K562 (cell line): ENCODE results near the gene SMG1.
"Not testable (repeated sequence)": the region's sequence is repeated elsewhere in the genome, so short reads cannot be mapped to it uniquely, and the experiment has no call there.

Experiments used
- ATF7 ChIP-seq: fragments of 450-650 bp; IDR thresholded peaks from 2 replicates; pipeline ENCODE4 v1.7.1; 2014; ENCODE audit warnings: mild to moderate bottlenecking, moderate library complexity
- BACH1 ChIP-seq: fragments of 200-800 bp; sonication (Bioruptor generic); IDR thresholded peaks from 2 replicates; pipeline ENCODE4 v1.6.1; 2016; ENCODE audit warnings: missing genetic modification characterization, missing compliant biosample characterization
- BRD9 ChIP-seq: fragments of 450-650 bp; IDR thresholded peaks from 2 replicates; pipeline ENCODE4 v1.6.1; 2018; ENCODE audit warnings: low read depth; ENCODE audit not compliant: partially characterized antibody
- CBX8 ChIP-seq: fragments of 200-600 bp; sonication (generic); IDR thresholded peaks from 2 replicates; pipeline ENCODE4 v1.6.1; 2012; ENCODE audit warnings: borderline replicate concordance, mixed run types, low read depth, mild to moderate bottlenecking, moderate library complexity, mixed read lengths, low read length, control low read depth, inconsistent platforms; ENCODE audit not compliant: poor library complexity, severe bottlenecking; ENCODE audit errors: extremely low read depth
- CTCF ChIP-seq, 3 experiments: IDR thresholded peaks in 2 of 3; conservative IDR thresholded peaks in 1 of 3; 2 replicates each; pipeline ENCODE4 v1.5.1; 2011 to 2012; ENCODE audit warnings: low read length in 3 of 3, mild to moderate bottlenecking in 3 of 3, control low read depth in 2 of 3, improper control_type of control experiment in 1 of 3, inconsistent platforms in 1 of 3, low read depth in 1 of 3, mixed read lengths in 1 of 3, moderate library complexity in 1 of 3; ENCODE audit not compliant: insufficient read depth in 2 of 3
- FOXO4 ChIP-seq: fragments of 450-650 bp; formaldehyde crosslinking; IDR thresholded peaks from 2 replicates; pipeline ENCODE4 v1.4.0; 2020; ENCODE audit warnings: mild to moderate bottlenecking, moderate library complexity
- GABPA ChIP-seq: fragments of 200-800 bp; sonication (Bioruptor generic); conservative IDR thresholded peaks from 2 replicates; pipeline ENCODE4 v1.6.1; 2016; ENCODE audit warnings: low read depth, missing genetic modification characterization, missing compliant biosample characterization
- HBP1 ChIP-seq: fragments of 450-650 bp; formaldehyde crosslinking; IDR thresholded peaks from 2 replicates; pipeline ENCODE4 v1.4.0; 2022; ENCODE audit warnings: missing genetic modification characterization
- POLR2AphosphoS5 ChIP-seq: IDR thresholded peaks from 2 replicates; pipeline ENCODE4 v1.6.1; 2011; ENCODE audit warnings: mild to moderate bottlenecking, low read depth, low read length, moderate library complexity; ENCODE audit not compliant: control insufficient read depth, insufficient read depth
- TBP ChIP-seq: optimal IDR thresholded peaks from 2 replicates; pipeline ENCODE3; 2011; ENCODE audit warnings: low read depth, low read length, improper control_type of control experiment
- ZNF140 ChIP-seq: fragments of 250-450 bp; sonication (Bioruptor Pico); IDR thresholded peaks from 2 replicates; pipeline ENCODE4 v1.8.0; 2021; ENCODE audit warnings: moderate library complexity, mild to moderate bottlenecking, inconsistent platforms

GRCh38 chr16:18770336-18770962, 155.8 kb downstream of the SMG1 start:
- not testable (repeated sequence) for TF ChIP-seq HBP1 (CRISPR knock-in tag); TBP; GABPA (tag); BACH1 (tag); CTCF (IDR thresholded peaks at IDR 0.05 in 2 of 3, conservative IDR thresholded peaks at IDR 0.05 in 1 of 3; ENCODE audit: insufficient read depth in 2 of 3, low read depth in 1 of 3, low read length in 3 of 3); ATF7; POLR2AphosphoS5; BRD9; FOXO4 (CRISPR knock-in tag); ZNF140 (CRISPR knock-in tag); CBX8
